Esophagus squamous epithelium (tissue), 5 donors: Measurements from ENCODE around the gene PPIP5K2. TPM values are rescaled to one million over a fixed set of nuclear protein-coding genes. Genes with fewer than 3 reads are reported as not detected.
"Not testable (repeated sequence)": the region's sequence is repeated elsewhere in the genome, so short reads cannot be mapped to it uniquely, and the experiment has no call there.

Source experiments
- DNase-seq: peaks from one replicate; lab custom pipeline; 2025; lab: John Stamatoyannopoulos, UW
- H3K27ac ChIP-seq, 4 donors: fragments of 200-600 bp; sonication (generic); one replicate each; pipeline ENCODE4 v1.5.1; 2016 to 2019; ENCODE audit warnings: mild to moderate bottlenecking in 1 of 4
- H3K27me3 ChIP-seq, 4 donors: fragments of 200-600 bp; sonication (generic); 1 replicate in 3 of 4; 2 replicates in 1 of 4; pipeline versions ENCODE4 v1.5.1 to v1.6.0; 2017 to 2021; ENCODE audit warnings: antibody characterized with exemption in 1 of 4
- H3K36me3 ChIP-seq, 3 donors: fragments of 200-600 bp; sonication (generic); one replicate each; pipeline ENCODE4 v1.5.1; 2016 to 2019
- H3K4me1 ChIP-seq, 3 donors: fragments of 200-600 bp; sonication (generic); one replicate each; pipeline ENCODE4 v1.5.1; 2017 to 2019
- H3K4me3 ChIP-seq, 4 donors: fragments of 200-600 bp; sonication (generic); 1 replicate in 3 of 4; 2 replicates in 1 of 4; pipeline ENCODE4 v1.5.1; 2016 to 2019; ENCODE audit warnings: mild to moderate bottlenecking in 2 of 4, moderate library complexity in 1 of 4
- H3K9me3 ChIP-seq, 3 donors: fragments of 200-600 bp; sonication (generic); one replicate each; pipeline ENCODE4 v1.5.1; 2016 to 2019
- CTCF ChIP-seq, 6 experiments: fragments of 450-650 bp in 4 of 6; fragments of 200-600 bp in 2 of 6; sonication (generic) in 2 of 6; IDR thresholded peaks; one replicate each; pipeline ENCODE4 v1.5.1; 2016 to 2019; ENCODE audit warnings: antibody characterized with exemption in 6 of 6, mild to moderate bottlenecking in 4 of 6, moderate library complexity in 4 of 6
- POLR2A ChIP-seq, 4 donors: fragments of 450-650 bp; IDR thresholded peaks; one replicate each; pipeline ENCODE4 v1.6.1; 2017; ENCODE audit warnings: antibody characterized with exemption in 4 of 4, mild to moderate bottlenecking in 4 of 4, moderate library complexity in 3 of 4
- WGBS, 2 donors: methylation state at CpG; one replicate each; pipeline ENCODE4 v1.1.5; 2018; 5-methylcytosine and 5-hydroxymethylcytosine counted together
- intact Hi-C: fragments of 100-400 bp; cut with DNase I; formaldehyde crosslinking; loops from one replicate; pipeline ENCODE4 v1.15.0; 2022
- total RNA-seq, 4 donors: library from RNA; depleted of rRNA; stranded (reverse); fragments of >200 nt; gene quantifications; one replicate each; pipeline ENCODE4 v1.1.0, GENCODE V29; 2016
- donor health status: DM: yes; HTN: yes; CAD: no.

Gene PPIP5K2
- total RNA-seq, 4 donors from 2014 or later = 11.4 to 36.2 (median 21.8) TPM

GRCh38 chr5:103218164-103218563, 98.1 kb downstream of the PPIP5K2 start:
- WGBS, 2 donors = 53 to 68% methylated on average over 5 of the region's 5 CpGs

GRCh38 chr5:103219074-103219473, 99.0 kb downstream of the PPIP5K2 start:
- WGBS, 2 donors = 94 to 100% methylated on average over 2 of the region's 2 CpGs
- intact Hi-C loops = not testable (repeated sequence)

More at GRCh38 chr5:103218164-103218563, 98.1 kb downstream of the PPIP5K2 start:
- intact Hi-C loops = no loop called here
- no peak for TF ChIP-seq POLR2A (IDR thresholded peaks at IDR 0.05)
- TF ChIP-seq CTCF (IDR thresholded peaks at IDR 0.05) = no peak
- H3K36me3 ChIP-seq = no peaks in the 10 kb centered on the region
- DNase-seq = no peak
- no peak overlapping the region for H3K4me3 ChIP-seq
- H3K4me1 ChIP-seq = no peaks in the 10 kb centered on the region
- H3K27ac ChIP-seq = no peak overlapping the region
- H3K27me3 ChIP-seq = no peaks in the 10 kb centered on the region
- no peaks in the 10 kb centered on the region for H3K9me3 ChIP-seq

GRCh38 chr5:103223031-103223955, 103.2 kb downstream of the PPIP5K2 start:
- intact Hi-C loops = loop anchor here (10.0 kb wide), 1 partner anchor 688 kb away; no protein-coding TSS in a partner anchor
- DNase-seq = no peak

More at GRCh38 chr5:103219074-103219473, 99.0 kb downstream of the PPIP5K2 start:
- not testable (repeated sequence) for H3K4me1 ChIP-seq, H3K36me3 ChIP-seq, H3K9me3 ChIP-seq, DNase-seq, H3K27ac ChIP-seq, H3K4me3 ChIP-seq, H3K27me3 ChIP-seq

GRCh38 chr5:103224118-103224893, 104.2 kb downstream of the PPIP5K2 start:
- no peak overlapping the region for H3K27ac ChIP-seq
- no peak for DNase-seq
- no peaks in the 10 kb centered on the region for H3K36me3 ChIP-seq
- intact Hi-C loops = loop anchor here (10.0 kb wide), 1 partner anchor 690 kb away; no protein-coding TSS in a partner anchor
- 45 to 87% methylated on average over 4 to 5 of the region's 11 CpGs for WGBS, 2 donors
- H3K4me1 ChIP-seq = no peaks in the 10 kb centered on the region
- H3K9me3 ChIP-seq = no peaks in the 10 kb centered on the region
- no peak overlapping the region for H3K4me3 ChIP-seq
- H3K27me3 ChIP-seq = peaks cover 0 to 8% (median 0%) of the 10 kb centered on the region in 4 donors
- TF ChIP-seq CTCF (IDR thresholded peaks at IDR 0.05) (peak; percentile 25 to 74 (median 52)), POLR2A (IDR thresholded peaks at IDR 0.05) (no peak)

More at GRCh38 chr5:103223031-103223955, 103.2 kb downstream of the PPIP5K2 start:
- Histone ChIP-seq H3K27me3 (peaks cover 0 to 8% (median 0%) of the 10 kb centered on the region in 4 donors), H3K4me1 (no peaks in the 10 kb centered on the region), H3K36me3 (no peaks in the 10 kb centered on the region), H3K27ac (no peak overlapping the region), H3K4me3 (no peak overlapping the region), H3K9me3 (no peaks in the 10 kb centered on the region)
- 92% methylated on average over 23 to 25 of the region's 28 CpGs for WGBS, 2 donors
- no peak for TF ChIP-seq POLR2A (IDR thresholded peaks at IDR 0.05)
- TF ChIP-seq CTCF (IDR thresholded peaks at IDR 0.05) = no peak

GRCh38 chr5:103224894-103225246, 104.8 kb downstream of the PPIP5K2 start:
- 78% methylated on average over 5 of the region's 5 CpGs for WGBS, 2 donors
- TF ChIP-seq CTCF (IDR thresholded peaks at IDR 0.05) (no peak), POLR2A (IDR thresholded peaks at IDR 0.05) (no peak)
- peaks cover 0 to 8% (median 0%) of the 10 kb centered on the region in 4 donors for H3K27me3 ChIP-seq
- DNase-seq = no peak
- H3K4me1 ChIP-seq = no peaks in the 10 kb centered on the region
- no peak overlapping the region for H3K27ac ChIP-seq
- H3K4me3 ChIP-seq = no peak overlapping the region
- no peaks in the 10 kb centered on the region for H3K9me3 ChIP-seq
- no peaks in the 10 kb centered on the region for H3K36me3 ChIP-seq
- intact Hi-C loops = loop anchor here (10.0 kb wide), 1 partner anchor 690 kb away; no protein-coding TSS in a partner anchor
